IMR-90 (cell line): ENCODE measurements around the gene PLXDC1. TPM values are rescaled to one million over a fixed set of nuclear protein-coding genes. Genes with fewer than 3 reads are reported as not detected.

Source experiments
- ATAC-seq: fragments of 200-7000 bp; cut with Tn5 transposase; 2 replicates; pipeline ENCODE4 v1.9.1; 2020; ENCODE audit warnings: low read depth, mild to moderate bottlenecking, moderate library complexity
- BruUV-seq: library from RNA; stranded (reverse); fragments of 400-500 nt; replicated peaks from 2 replicates; lab custom pipeline; 2021; lab: Mats Ljungman, UMichigan
- CTCF ChIA-PET: fragments of 300-600 bp; formaldehyde crosslinking; extraction: SDS; loops from one replicate; lab custom pipeline; 2021; ENCODE audit warnings: antibody characterized with exemption; lab: Yijun Ruan, JAX
- POLR2A ChIA-PET: fragments of 300-600 bp; sonication (Branson Sonifier 250); formaldehyde crosslinking; loops from one replicate; lab custom pipeline; 2022; ENCODE audit warnings: antibody characterized with exemption; ENCODE audit not compliant: unreplicated experiment; lab: Charles Lee
- DNase-seq: peaks from one replicate; pipeline ENCODE4 v3.0.0; 2013
- H2AFZ ChIP-seq: replicated peaks from 2 replicates; pipeline ENCODE3; 2013; ENCODE audit warnings: low read length, mild to moderate bottlenecking; ENCODE audit not compliant: poor library complexity
- H2AK5ac ChIP-seq: 2 replicates; pipeline ENCODE4 v1.6.1; 2013; ENCODE audit warnings: low read depth, low read length, inconsistent platforms
- H2AK9ac ChIP-seq: replicated peaks from 2 replicates; pipeline ENCODE3; 2013; ENCODE audit warnings: mild to moderate bottlenecking, low read depth, low read length, moderate library complexity; ENCODE audit not compliant: poor library complexity
- H2BK120ac ChIP-seq: 2 replicates; pipeline ENCODE4 v1.6.1; 2013; ENCODE audit warnings: low read depth, low read length, inconsistent platforms
- H2BK15ac ChIP-seq: 3 replicates; pipeline ENCODE4 v1.6.1; 2013; ENCODE audit warnings: low read depth, low read length, inconsistent platforms
- H2BK20ac ChIP-seq: 2 replicates; pipeline ENCODE4 v1.6.1; 2013; ENCODE audit warnings: low read depth, mild to moderate bottlenecking, inconsistent platforms, low read length, moderate library complexity
- H2BK5ac ChIP-seq: 2 replicates; pipeline ENCODE4 v1.6.1; 2013; ENCODE audit warnings: mild to moderate bottlenecking, low read depth, low read length, inconsistent platforms; ENCODE audit not compliant: poor library complexity, severe bottlenecking
- H3K14ac ChIP-seq: replicated peaks from 2 replicates; pipeline ENCODE4 v1.6.1; 2013; ENCODE audit warnings: low read depth, low read length, inconsistent platforms
- H3K18ac ChIP-seq: 2 replicates; pipeline ENCODE4 v1.6.1; 2013; ENCODE audit warnings: low read depth, low read length, control low read depth
- H3K23ac ChIP-seq: 2 replicates; pipeline ENCODE4 v1.6.1; 2013; ENCODE audit warnings: low read depth, low read length, inconsistent platforms
- H3K27ac ChIP-seq: 2 replicates; pipeline ENCODE4 v1.5.1; 2013; ENCODE audit warnings: mild to moderate bottlenecking, control low read depth, low read length; ENCODE audit not compliant: insufficient read depth
- H3K27me3 ChIP-seq: 2 replicates; pipeline ENCODE4 v1.6.1; 2013; ENCODE audit warnings: low read length; ENCODE audit not compliant: control insufficient read depth, insufficient read depth
- H3K36me3 ChIP-seq: 2 replicates; pipeline ENCODE4 v1.6.1; 2013; ENCODE audit warnings: low read length, mixed read lengths; ENCODE audit not compliant: control insufficient read depth, insufficient read depth
- H3K4ac ChIP-seq: 2 replicates; pipeline ENCODE4 v1.6.1; 2013; ENCODE audit warnings: low read depth, low read length, inconsistent platforms
- H3K4me1 ChIP-seq: 2 replicates; pipeline ENCODE4 v1.6.1; 2013; ENCODE audit warnings: low read length, mixed read lengths; ENCODE audit not compliant: control insufficient read depth, insufficient read depth
- H3K4me2 ChIP-seq: 2 replicates; pipeline ENCODE4 v1.6.1; 2013; ENCODE audit warnings: low read depth, mild to moderate bottlenecking, control low read depth, low read length, moderate library complexity
- H3K4me3 ChIP-seq: 2 replicates; pipeline ENCODE4 v1.5.1; 2013; ENCODE audit warnings: low read depth, mild to moderate bottlenecking, control low read depth, low read length, moderate library complexity; ENCODE audit not compliant: insufficient read depth
- H3K56ac ChIP-seq: 2 replicates; pipeline ENCODE4 v1.6.1; 2013; ENCODE audit warnings: low read length, inconsistent platforms; ENCODE audit not compliant: insufficient read depth; ENCODE audit errors: extremely low read depth
- H3K79me1 ChIP-seq, 2 experiments: 2 replicates each; pipeline ENCODE4 v1.6.1; 2013; ENCODE audit warnings: low read length in 2 of 2, inconsistent platforms in 1 of 2, low read depth in 1 of 2
- H3K9ac ChIP-seq: 2 replicates; pipeline ENCODE4 v1.6.1; 2013; ENCODE audit warnings: low read depth, low read length, control low read depth
- H3K9me1 ChIP-seq: 2 replicates; pipeline ENCODE4 v1.6.1; 2013; ENCODE audit warnings: low read length, inconsistent platforms; ENCODE audit not compliant: insufficient read depth
- H3K9me3 ChIP-seq: 2 replicates; pipeline ENCODE4 v1.6.1; 2013; ENCODE audit warnings: low read length; ENCODE audit not compliant: control insufficient read depth, insufficient read depth
- H4K20me1 ChIP-seq: 2 replicates; pipeline ENCODE4 v1.6.1; 2013; ENCODE audit warnings: low read length, inconsistent platforms; ENCODE audit not compliant: insufficient read depth
- H4K5ac ChIP-seq: 2 replicates; pipeline ENCODE4 v1.6.1; 2013; ENCODE audit warnings: mild to moderate bottlenecking, low read depth, low read length, control low read depth
- H4K8ac ChIP-seq, 2 experiments: 2 replicates each; pipeline ENCODE4 v1.6.1; 2013; ENCODE audit warnings: low read depth in 2 of 2, low read length in 2 of 2, control low read depth in 1 of 2, inconsistent platforms in 1 of 2
- H4K91ac ChIP-seq: 2 replicates; pipeline ENCODE4 v1.6.1; 2013; ENCODE audit warnings: low read depth, low read length, inconsistent platforms; ENCODE audit not compliant: insufficient read depth
- BHLHE40 ChIP-seq: fragments of 150-350 bp; IDR thresholded peaks from 2 replicates; pipeline ENCODE4 v1.6.1; 2016; ENCODE audit warnings: mild to moderate bottlenecking, low read depth, low read length
- CEBPB ChIP-seq: IDR thresholded peaks from 2 replicates; pipeline ENCODE4 v1.6.1; 2012; ENCODE audit warnings: low read depth, low read length, improper control_type of control experiment
- CHD1 ChIP-seq: IDR thresholded peaks from 2 replicates; pipeline ENCODE4 v1.6.1; 2012; ENCODE audit warnings: low read depth, low read length, improper control_type of control experiment
- FOS ChIP-seq: fragments of 150-350 bp; IDR thresholded peaks from 2 replicates; pipeline ENCODE4 v1.6.1; 2016; ENCODE audit warnings: low read depth, low read length
- MAFK ChIP-seq: IDR thresholded peaks from 2 replicates; pipeline ENCODE4 v1.6.1; 2012; ENCODE audit warnings: low read depth, low read length, improper control_type of control experiment
- MAZ ChIP-seq: IDR thresholded peaks from 2 replicates; pipeline ENCODE4 v1.6.1; 2012; ENCODE audit warnings: low read depth, mild to moderate bottlenecking, low read length, improper control_type of control experiment, moderate library complexity, borderline replicate concordance
- MXI1 ChIP-seq: IDR thresholded peaks from 2 replicates; pipeline ENCODE4 v1.6.1; 2012; ENCODE audit warnings: low read depth, mild to moderate bottlenecking, low read length, moderate library complexity, borderline replicate concordance
- NFE2L2 ChIP-seq: fragments of 150-350 bp; IDR thresholded peaks from 2 replicates; pipeline ENCODE4 v1.6.1; 2016; ENCODE audit warnings: low read depth, mild to moderate bottlenecking, low read length
- POLR2A ChIP-seq: IDR thresholded peaks from 2 replicates; pipeline ENCODE4 v1.6.1; 2012; ENCODE audit warnings: mild to moderate bottlenecking, low read depth, low read length
- RAD21 ChIP-seq: IDR thresholded peaks from 2 replicates; pipeline ENCODE4 v1.6.1; 2012; ENCODE audit warnings: low read length, improper control_type of control experiment
- RCOR1 ChIP-seq: IDR thresholded peaks from 2 replicates; pipeline ENCODE4 v1.6.1; 2012; ENCODE audit warnings: mild to moderate bottlenecking, low read length, improper control_type of control experiment; ENCODE audit not compliant: insufficient replicate concordance
- RFX5 ChIP-seq: IDR thresholded peaks from 2 replicates; pipeline ENCODE4 v1.8.0; 2012; ENCODE audit warnings: low read depth, mild to moderate bottlenecking, low read length, moderate library complexity
- SMC3 ChIP-seq: fragments of 150-350 bp; IDR thresholded peaks from 2 replicates; pipeline ENCODE4 v1.6.1; 2016; ENCODE audit warnings: low read depth, mild to moderate bottlenecking, antibody characterized with exemption, low read length, moderate library complexity
- WGBS, 2 experiments: methylation state at CpG; one replicate each; pipeline versions ENCODE4 v1.1.5 to v1.1.7; 2013; ENCODE audit warnings: missing lambda C conversion rate in 2 of 2; ENCODE audit not compliant: insufficient read length in 1 of 2; ENCODE audit errors: extremely low coverage in 2 of 2; 5-methylcytosine and 5-hydroxymethylcytosine counted together
- dilution Hi-C: fragments of 300-500 bp; cut with HindIII; formaldehyde crosslinking; loops from one replicate; pipeline ENCODE4 v1.14.3; 2018; ENCODE audit warnings: low sequenced_read_pairs; ENCODE audit not compliant: unreplicated experiment
- in situ Hi-C: fragments of 300-500 bp; cut with MboI; formaldehyde crosslinking; loops from 3 replicates; pipeline ENCODE4 v1.14.3; 2019; ENCODE audit warnings: low sequenced_read_pairs, inconsistent platforms, mixed read lengths
- intact Hi-C: fragments of 100-400 bp; cut with micrococcal nuclease; formaldehyde crosslinking; loops from 2 replicates; pipeline ENCODE4 v1.10.0; 2022
- polyA plus RNA-seq, 3 experiments: library from polyadenylated mRNA; depleted of rRNA; stranded (reverse); fragments of >200 nt; gene quantifications; 2 replicates each; pipeline ENCODE4 v1.2.3, GENCODE V29; 2012; ENCODE audit warnings: low replicate concordance in 1 of 3
- total RNA-seq: library from RNA; depleted of rRNA; stranded (reverse); fragments of >200 nt; gene quantifications from 2 replicates; pipeline ENCODE4 v1.2.3, GENCODE V29; 2012
- TF ChIP-seq, protein P1 (sequence below): fragments of 150-350 bp; IDR thresholded peaks from 2 replicates; pipeline ENCODE4 v1.6.1; 2017; ENCODE audit warnings: mild to moderate bottlenecking, antibody characterized with exemption, low read length, low read depth
- TF ChIP-seq, protein P2 (sequence below): conservative IDR thresholded peaks from 2 replicates; pipeline ENCODE4 v1.5.1; 2012; ENCODE audit warnings: mild to moderate bottlenecking, low read depth, low read length, improper control_type of control experiment
- TF ChIP-seq, protein P3 (sequence below): fragments of 150-350 bp; IDR thresholded peaks from 2 replicates; pipeline ENCODE4 v1.6.1; 2016; ENCODE audit warnings: low read depth, mild to moderate bottlenecking, low read length, moderate library complexity, borderline replicate concordance

Gene PLXDC1
- total and polyA plus RNA-seq, 2 of the 4 experiments (the other 2 are of a cell fraction), result under 0.01 to 0.50 TPM

DNA sequence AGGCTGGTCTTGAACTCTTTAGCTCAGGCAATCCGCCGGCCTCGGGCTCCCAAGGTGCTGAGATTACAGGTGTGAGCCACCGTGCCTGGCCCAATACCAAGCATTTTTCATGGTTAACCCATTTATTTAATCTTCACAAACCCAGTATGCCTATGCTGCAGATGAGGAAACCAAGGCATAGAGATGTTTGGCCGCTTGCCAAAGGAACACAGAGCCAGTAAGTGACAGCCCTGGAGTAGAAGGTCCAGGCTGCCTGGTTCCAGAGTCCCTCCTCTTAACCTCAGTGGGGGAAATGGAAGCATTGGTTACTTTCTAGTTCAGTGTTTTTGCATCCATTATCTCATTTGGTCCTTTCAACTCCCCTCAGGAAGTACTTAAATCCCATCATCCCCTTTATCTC lies 29.9 kb upstream of the PLXDC1 start:
- no peak overlapping the region for H4K91ac ChIP-seq
- H2BK20ac ChIP-seq, result no peak overlapping the region
- no peak overlapping the region for H3K23ac ChIP-seq
- H3K27me3 ChIP-seq, result no peaks in the 10 kb centered on the region
- no peak for DNase-seq
- no TSS peak for BruUV-seq
- H3K9me1 ChIP-seq, result 0 out of 2 replicates have a peak, but pooled peaks cover 1% of the 10 kb centered on the region
- H3K9ac ChIP-seq, result no peak overlapping the region
- H3K9me3 ChIP-seq, result no peaks in the 10 kb centered on the region
- no peak overlapping the region for H3K4me2 ChIP-seq
- no peak overlapping the region for H3K14ac ChIP-seq
- no peak overlapping the region for H3K27ac ChIP-seq
- H2BK15ac ChIP-seq, result no peak overlapping the region
- H3K4me3 ChIP-seq, result no peak overlapping the region
- no peak overlapping the region for H3K18ac ChIP-seq
- H4K20me1 ChIP-seq, result peaks cover under 1% of the 10 kb centered on the region; the same call in 1 of the 2 replicates
- H4K5ac ChIP-seq, result no peak overlapping the region
- no peak overlapping the region for H3K4ac ChIP-seq
- no peak overlapping the region for H2AK5ac ChIP-seq
- POLR2A ChIA-PET, result no interaction called here
- H3K36me3 ChIP-seq, result peaks cover 53% of the 10 kb centered on the region
- H3K4me1 ChIP-seq, result no peaks in the 10 kb centered on the region
- no peak overlapping the region for H2AK9ac ChIP-seq
- H2BK120ac ChIP-seq, result no peak overlapping the region
- no peak for ATAC-seq
- H2BK5ac ChIP-seq, result no peak overlapping the region
- no peak overlapping the region for H3K56ac ChIP-seq
- 0 out of 4 replicates have a peak, but pooled peaks cover 0 to 5% of the 10 kb centered on the region in 2 experiments for H3K79me1 ChIP-seq
- in situ Hi-C loops, result no loop called here
- intact Hi-C loops, result no loop called here
- H4K8ac ChIP-seq, result no peak overlapping the region
- H2AFZ ChIP-seq, result no peak overlapping the region
- CTCF ChIA-PET, result no interaction called here
- TF ChIP-seq, protein P1, sequence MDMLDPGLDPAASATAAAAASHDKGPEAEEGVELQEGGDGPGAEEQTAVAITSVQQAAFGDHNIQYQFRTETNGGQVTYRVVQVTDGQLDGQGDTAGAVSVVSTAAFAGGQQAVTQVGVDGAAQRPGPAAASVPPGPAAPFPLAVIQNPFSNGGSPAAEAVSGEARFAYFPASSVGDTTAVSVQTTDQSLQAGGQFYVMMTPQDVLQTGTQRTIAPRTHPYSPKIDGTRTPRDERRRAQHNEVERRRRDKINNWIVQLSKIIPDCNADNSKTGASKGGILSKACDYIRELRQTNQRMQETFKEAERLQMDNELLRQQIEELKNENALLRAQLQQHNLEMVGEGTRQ, result no peak
- no peak for TF ChIP-seq SMC3
- no peak for TF ChIP-seq CHD1
- TF ChIP-seq RCOR1, result no peak
- TF ChIP-seq, protein P2, sequence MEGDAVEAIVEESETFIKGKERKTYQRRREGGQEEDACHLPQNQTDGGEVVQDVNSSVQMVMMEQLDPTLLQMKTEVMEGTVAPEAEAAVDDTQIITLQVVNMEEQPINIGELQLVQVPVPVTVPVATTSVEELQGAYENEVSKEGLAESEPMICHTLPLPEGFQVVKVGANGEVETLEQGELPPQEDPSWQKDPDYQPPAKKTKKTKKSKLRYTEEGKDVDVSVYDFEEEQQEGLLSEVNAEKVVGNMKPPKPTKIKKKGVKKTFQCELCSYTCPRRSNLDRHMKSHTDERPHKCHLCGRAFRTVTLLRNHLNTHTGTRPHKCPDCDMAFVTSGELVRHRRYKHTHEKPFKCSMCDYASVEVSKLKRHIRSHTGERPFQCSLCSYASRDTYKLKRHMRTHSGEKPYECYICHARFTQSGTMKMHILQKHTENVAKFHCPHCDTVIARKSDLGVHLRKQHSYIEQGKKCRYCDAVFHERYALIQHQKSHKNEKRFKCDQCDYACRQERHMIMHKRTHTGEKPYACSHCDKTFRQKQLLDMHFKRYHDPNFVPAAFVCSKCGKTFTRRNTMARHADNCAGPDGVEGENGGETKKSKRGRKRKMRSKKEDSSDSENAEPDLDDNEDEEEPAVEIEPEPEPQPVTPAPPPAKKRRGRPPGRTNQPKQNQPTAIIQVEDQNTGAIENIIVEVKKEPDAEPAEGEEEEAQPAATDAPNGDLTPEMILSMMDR, result no peak
- no peak for TF ChIP-seq MAZ
- TF ChIP-seq POLR2A, result no peak
- TF ChIP-seq, protein P3, sequence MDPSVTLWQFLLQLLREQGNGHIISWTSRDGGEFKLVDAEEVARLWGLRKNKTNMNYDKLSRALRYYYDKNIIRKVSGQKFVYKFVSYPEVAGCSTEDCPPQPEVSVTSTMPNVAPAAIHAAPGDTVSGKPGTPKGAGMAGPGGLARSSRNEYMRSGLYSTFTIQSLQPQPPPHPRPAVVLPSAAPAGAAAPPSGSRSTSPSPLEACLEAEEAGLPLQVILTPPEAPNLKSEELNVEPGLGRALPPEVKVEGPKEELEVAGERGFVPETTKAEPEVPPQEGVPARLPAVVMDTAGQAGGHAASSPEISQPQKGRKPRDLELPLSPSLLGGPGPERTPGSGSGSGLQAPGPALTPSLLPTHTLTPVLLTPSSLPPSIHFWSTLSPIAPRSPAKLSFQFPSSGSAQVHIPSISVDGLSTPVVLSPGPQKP, result no peak
- no peak for TF ChIP-seq MAFK
- TF ChIP-seq RFX5, result no peak
- TF ChIP-seq CEBPB, result no peak
- no peak for TF ChIP-seq RAD21
- TF ChIP-seq MXI1, result no peak
- no peak for TF ChIP-seq FOS
- TF ChIP-seq BHLHE40, result no peak
- no peak for TF ChIP-seq NFE2L2
- no CpG with 5 or more reads among the region's 5 CpGs for WGBS, 2 experiments
- dilution Hi-C loops, result no loop called here
